Esophagus muscularis mucosa (tissue), 3 donors: ENCODE measurements around the gene CD244.

Experiments used
- EP300 ChIP-seq: sonication (generic); formaldehyde crosslinking; IDR thresholded peaks from one replicate; pipeline ENCODE4 v1.6.1; 2017; ENCODE audit warnings: antibody characterized with exemption
- TF ChIP-seq, protein P1 (sequence below), 3 experiments: fragments of 200-600 bp in 2 of 3; fragments of 450-650 bp in 1 of 3; sonication (generic) in 2 of 3; IDR thresholded peaks; one replicate each; pipeline ENCODE4 v1.5.1; 2017 to 2019; ENCODE audit warnings: antibody characterized with exemption in 3 of 3, mild to moderate bottlenecking in 2 of 3, moderate library complexity in 1 of 3

DNA sequence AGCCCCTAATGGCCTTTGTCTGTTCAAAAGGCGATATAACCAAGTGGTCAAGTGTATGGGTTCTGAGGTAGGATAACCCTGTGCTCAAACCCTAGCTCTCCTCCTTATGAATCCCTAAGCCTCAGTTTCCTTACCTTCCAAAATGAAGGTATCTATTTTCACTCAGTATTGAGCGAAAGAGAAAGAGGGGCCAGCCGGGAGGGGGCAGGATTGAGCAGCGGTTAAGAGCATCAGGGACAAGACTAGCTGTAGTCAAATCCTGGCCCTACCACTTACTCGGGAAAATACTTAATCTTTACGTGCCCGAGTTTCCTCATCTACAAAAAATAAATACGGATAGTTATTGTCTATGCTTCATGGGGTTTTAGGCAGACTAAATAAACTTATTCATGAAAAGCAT is 41.1 kb downstream of the CD244 start:
- no peak for TF ChIP-seq EP300
- TF ChIP-seq, protein P1, sequence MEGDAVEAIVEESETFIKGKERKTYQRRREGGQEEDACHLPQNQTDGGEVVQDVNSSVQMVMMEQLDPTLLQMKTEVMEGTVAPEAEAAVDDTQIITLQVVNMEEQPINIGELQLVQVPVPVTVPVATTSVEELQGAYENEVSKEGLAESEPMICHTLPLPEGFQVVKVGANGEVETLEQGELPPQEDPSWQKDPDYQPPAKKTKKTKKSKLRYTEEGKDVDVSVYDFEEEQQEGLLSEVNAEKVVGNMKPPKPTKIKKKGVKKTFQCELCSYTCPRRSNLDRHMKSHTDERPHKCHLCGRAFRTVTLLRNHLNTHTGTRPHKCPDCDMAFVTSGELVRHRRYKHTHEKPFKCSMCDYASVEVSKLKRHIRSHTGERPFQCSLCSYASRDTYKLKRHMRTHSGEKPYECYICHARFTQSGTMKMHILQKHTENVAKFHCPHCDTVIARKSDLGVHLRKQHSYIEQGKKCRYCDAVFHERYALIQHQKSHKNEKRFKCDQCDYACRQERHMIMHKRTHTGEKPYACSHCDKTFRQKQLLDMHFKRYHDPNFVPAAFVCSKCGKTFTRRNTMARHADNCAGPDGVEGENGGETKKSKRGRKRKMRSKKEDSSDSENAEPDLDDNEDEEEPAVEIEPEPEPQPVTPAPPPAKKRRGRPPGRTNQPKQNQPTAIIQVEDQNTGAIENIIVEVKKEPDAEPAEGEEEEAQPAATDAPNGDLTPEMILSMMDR (IDR thresholded peaks at IDR 0.05): no peak
